Calu3 (cell line): Measurements from ENCODE around the gene JAZF1. TPM values are rescaled to one million over a fixed set of nuclear protein-coding genes. Genes with fewer than 3 reads are reported as not detected.

Experiments used
- BruUV-seq: library from RNA; stranded (reverse); fragments of 400-500 nt; replicated peaks from 2 replicates; lab custom pipeline; 2021; lab: Mats Ljungman, UMichigan
- CTCF ChIA-PET: fragments of 300-600 bp; sonication (Branson Sonifier 250); formaldehyde crosslinking; loops from one replicate; lab custom pipeline; 2022; ENCODE audit warnings: antibody characterized with exemption; lab: Charles Lee
- DNase-seq: peaks from one replicate; pipeline ENCODE4 v3.0.0; 2022
- H3K27ac Mint-ChIP-seq: one replicate; pipeline ENCODE4 v1.8.0; 2022; ENCODE audit warnings: mixed read lengths; ENCODE audit not compliant: unreplicated experiment
- H3K27me3 Mint-ChIP-seq: one replicate; pipeline ENCODE4 v1.8.0; 2022; ENCODE audit warnings: mixed read lengths; ENCODE audit not compliant: unreplicated experiment
- H3K36me3 Mint-ChIP-seq: one replicate; pipeline ENCODE4 v1.8.0; 2022; ENCODE audit warnings: mild to moderate bottlenecking, moderate library complexity, mixed read lengths; ENCODE audit not compliant: insufficient read depth, unreplicated experiment
- H3K4me1 Mint-ChIP-seq: one replicate; pipeline ENCODE4 v1.8.0; 2022; ENCODE audit warnings: mild to moderate bottlenecking, low read depth, mixed read lengths; ENCODE audit not compliant: unreplicated experiment
- H3K4me3 Mint-ChIP-seq: one replicate; pipeline ENCODE4 v1.8.0; 2022; ENCODE audit warnings: mild to moderate bottlenecking, low read depth, moderate library complexity, mixed read lengths; ENCODE audit not compliant: unreplicated experiment
- H3K9me3 Mint-ChIP-seq: one replicate; pipeline ENCODE4 v1.8.0; 2022; ENCODE audit warnings: low read depth, mixed read lengths; ENCODE audit not compliant: unreplicated experiment
- intact Hi-C: fragments of 100-400 bp; cut with micrococcal nuclease; formaldehyde crosslinking; loops from one replicate; pipeline ENCODE4 v1.10.0; 2022; ENCODE audit not compliant: unreplicated experiment
- total RNA-seq: library from RNA; stranded (reverse); gene quantifications from 2 replicates; pipeline ENCODE4 v1.2.3, GENCODE V29; 2022
- TF ChIP-seq, protein P1 (sequence below): fragments of 200-600 bp; IDR thresholded peaks from one replicate; pipeline ENCODE4 v1.8.0; 2022; ENCODE audit warnings: antibody characterized with exemption; ENCODE audit not compliant: unreplicated experiment

Gene JAZF1
- total RNA-seq, 1 experiment from 2014 or later = 10.7 TPM

GRCh38 chr7:28106321-28106829, 74.2 kb downstream of the JAZF1 start:
- no TSS peak for BruUV-seq
- TF ChIP-seq, protein P1, sequence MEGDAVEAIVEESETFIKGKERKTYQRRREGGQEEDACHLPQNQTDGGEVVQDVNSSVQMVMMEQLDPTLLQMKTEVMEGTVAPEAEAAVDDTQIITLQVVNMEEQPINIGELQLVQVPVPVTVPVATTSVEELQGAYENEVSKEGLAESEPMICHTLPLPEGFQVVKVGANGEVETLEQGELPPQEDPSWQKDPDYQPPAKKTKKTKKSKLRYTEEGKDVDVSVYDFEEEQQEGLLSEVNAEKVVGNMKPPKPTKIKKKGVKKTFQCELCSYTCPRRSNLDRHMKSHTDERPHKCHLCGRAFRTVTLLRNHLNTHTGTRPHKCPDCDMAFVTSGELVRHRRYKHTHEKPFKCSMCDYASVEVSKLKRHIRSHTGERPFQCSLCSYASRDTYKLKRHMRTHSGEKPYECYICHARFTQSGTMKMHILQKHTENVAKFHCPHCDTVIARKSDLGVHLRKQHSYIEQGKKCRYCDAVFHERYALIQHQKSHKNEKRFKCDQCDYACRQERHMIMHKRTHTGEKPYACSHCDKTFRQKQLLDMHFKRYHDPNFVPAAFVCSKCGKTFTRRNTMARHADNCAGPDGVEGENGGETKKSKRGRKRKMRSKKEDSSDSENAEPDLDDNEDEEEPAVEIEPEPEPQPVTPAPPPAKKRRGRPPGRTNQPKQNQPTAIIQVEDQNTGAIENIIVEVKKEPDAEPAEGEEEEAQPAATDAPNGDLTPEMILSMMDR = no peak
- Mint-ChIP-seq H3K27ac (no peak overlapping the region), H3K9me3 (no peaks in the 10 kb centered on the region), H3K27me3 (no peaks in the 10 kb centered on the region), H3K4me1 (peaks cover 49% of the 10 kb centered on the region), H3K4me3 (no peak overlapping the region), H3K36me3 (peaks cover 13% of the 10 kb centered on the region)
- CTCF ChIA-PET = no interaction called here
- intact Hi-C loops = no loop called here
- no peak for DNase-seq

DNA sequence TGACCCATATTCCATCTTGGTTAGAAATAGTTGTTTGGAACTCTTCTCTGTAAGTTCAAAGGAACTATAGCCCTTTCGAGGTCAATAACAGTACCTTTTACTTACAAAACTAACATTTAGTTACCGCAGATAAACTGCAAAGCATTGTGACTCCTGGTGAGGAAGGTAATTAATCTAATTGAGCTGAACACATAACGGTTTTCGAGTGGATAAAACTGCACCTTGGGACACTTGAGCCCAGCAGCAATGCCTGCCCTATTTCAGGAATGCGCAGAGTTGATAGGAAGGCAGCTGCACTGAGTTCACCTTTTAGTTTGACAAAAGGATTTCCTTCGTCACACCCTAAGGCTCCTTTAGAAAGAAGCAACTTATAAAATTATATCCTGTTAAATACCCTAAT, 75.4 kb downstream of the JAZF1 start:
- no peak overlapping the region for H3K27ac Mint-ChIP-seq
- H3K9me3 Mint-ChIP-seq = no peaks in the 10 kb centered on the region
- no peaks in the 10 kb centered on the region for H3K27me3 Mint-ChIP-seq
- no peak for DNase-seq
- TF ChIP-seq, protein P1 = no peak
- H3K4me1 Mint-ChIP-seq = peaks cover 49% of the 10 kb centered on the region
- H3K36me3 Mint-ChIP-seq = peaks cover 12% of the 10 kb centered on the region
- BruUV-seq = no TSS peak
- intact Hi-C loops = no loop called here
- CTCF ChIA-PET = interaction anchor here (1.0 kb wide), 1 partner anchor 9 kb away, joined by 3 read pairs; no protein-coding TSS in a partner anchor
- no peak overlapping the region for H3K4me3 Mint-ChIP-seq

DNA sequence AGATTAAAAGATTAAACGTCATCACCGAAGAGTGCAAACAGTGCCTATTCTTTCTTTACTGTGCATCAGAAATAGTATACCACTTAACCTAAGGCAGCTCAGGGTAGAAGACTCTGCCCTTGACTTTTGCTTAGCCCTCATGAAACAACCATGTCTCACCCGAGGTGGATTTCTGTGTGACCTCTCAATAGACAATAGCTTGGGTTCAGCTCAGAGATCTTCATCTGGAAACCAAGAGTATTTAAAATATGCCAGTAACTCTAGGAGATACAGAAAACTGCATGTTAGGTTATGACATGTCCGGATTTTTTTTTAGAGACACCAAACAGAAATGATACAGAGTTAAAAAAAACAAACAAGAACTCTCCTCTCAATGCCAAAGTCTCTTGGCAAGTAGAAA, 75.8 kb downstream of the JAZF1 start:
- Mint-ChIP-seq H3K27me3 (no peaks in the 10 kb centered on the region), H3K27ac (no peak overlapping the region), H3K9me3 (no peaks in the 10 kb centered on the region), H3K4me3 (no peak overlapping the region), H3K36me3 (peaks cover 9% of the 10 kb centered on the region), H3K4me1 (peaks cover 49% of the 10 kb centered on the region)
- DNase-seq = no peak
- TF ChIP-seq, protein P1 = no peak
- no TSS peak for BruUV-seq
- intact Hi-C loops = no loop called here
- CTCF ChIA-PET = interaction anchor here (1.0 kb wide), 1 partner anchor 8 kb away, joined by 3 read pairs; no protein-coding TSS in a partner anchor

DNA sequence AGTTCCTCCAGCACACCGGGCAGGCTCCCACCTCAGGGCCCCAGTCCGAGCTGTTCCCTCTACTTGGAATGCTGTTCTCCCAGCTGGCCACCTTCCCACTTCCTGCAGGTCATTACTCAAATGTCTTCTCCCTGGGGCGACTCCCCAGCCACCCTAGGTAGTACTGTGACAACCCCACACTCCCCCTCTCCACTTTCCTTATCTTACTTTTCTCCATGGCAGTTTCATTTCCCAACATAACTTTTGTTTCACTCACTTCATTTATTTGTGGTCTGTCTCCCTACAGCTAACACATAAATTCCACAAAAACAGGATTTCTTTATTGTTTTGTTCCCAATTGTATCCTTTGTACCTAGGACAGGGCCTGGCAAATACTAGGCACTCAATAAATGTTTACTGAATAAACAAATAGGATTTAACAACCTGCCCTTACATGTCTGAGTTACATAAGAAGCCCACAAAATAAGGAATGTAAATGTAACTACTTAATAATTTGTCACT, 76.5 kb downstream of the JAZF1 start:
- Mint-ChIP-seq H3K27me3 (no peaks in the 10 kb centered on the region), H3K4me3 (peak overlapping the region; percentile 14), H3K36me3 (peaks cover 5% of the 10 kb centered on the region), H3K27ac (peak overlapping the region; percentile 36), H3K9me3 (no peaks in the 10 kb centered on the region), H3K4me1 (peaks cover 48% of the 10 kb centered on the region)
- no TSS peak for BruUV-seq
- TF ChIP-seq, protein P1 = no peak
- DNase-seq = peak; percentile 64
- intact Hi-C loops = no loop called here
- CTCF ChIA-PET = no interaction called here
